ENCODE measurements around the gene RGCC. TPM values are rescaled to one million over a fixed set of nuclear protein-coding genes. Genes with fewer than 3 reads are reported as not detected.

The RGCC gene
- polyA plus RNA-seq, 2 of the 4 experiments (the other 2 are of a cell fraction) = 0.43 to 1.3 TPM

DNA sequence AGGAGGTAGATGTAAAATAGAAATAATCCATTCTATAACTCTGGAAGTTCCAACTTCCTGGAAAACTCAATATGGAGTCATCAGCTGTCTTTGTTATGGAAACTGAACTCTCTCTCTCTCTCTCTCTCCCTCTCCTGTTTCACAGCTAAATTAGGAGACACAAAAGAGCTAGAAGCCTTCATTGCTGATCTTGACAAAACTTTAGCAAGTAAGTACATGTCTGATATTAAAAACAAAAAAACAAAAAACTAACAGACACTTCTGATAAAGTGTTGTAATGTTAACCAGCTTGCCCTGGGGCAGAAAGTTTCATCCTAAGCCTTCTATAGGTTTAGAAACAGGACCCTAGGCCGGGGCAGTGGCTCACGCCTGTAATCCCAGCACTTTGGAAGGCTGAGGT is 11.3 kb downstream of the RGCC start:
- 68% methylated on average over 2 of the region's 2 CpGs for WGBS (ENCODE audit: missing lambda C conversion rate)
- Histone ChIP-seq H3K4me2 (no peak overlapping the region), H3K4me1 (no peaks in the 10 kb centered on the region), H3K27ac (no peak overlapping the region), H3K4me3 (no peak overlapping the region), H3K9me3 (no peaks in the 10 kb centered on the region)
- ATAC-seq = no peak
- POLR2A ChIA-PET = no interaction called here
- CTCF ChIA-PET = interaction anchor here (0.8 kb wide), 1 partner anchor 10 kb away, joined by 3 read pairs; no protein-coding TSS in a partner anchor
- no peak for DNase-seq (ENCODE audit: low read depth in 1 of 2, low spot score in 1 of 2)
- no peak for TF ChIP-seq FOSB (CRISPR knock-in tag; IDR thresholded peaks at IDR 0.05)
- TF ChIP-seq, protein P1, sequence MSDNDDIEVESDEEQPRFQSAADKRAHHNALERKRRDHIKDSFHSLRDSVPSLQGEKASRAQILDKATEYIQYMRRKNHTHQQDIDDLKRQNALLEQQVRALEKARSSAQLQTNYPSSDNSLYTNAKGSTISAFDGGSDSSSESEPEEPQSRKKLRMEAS (IDR thresholded peaks at IDR 0.05) = no peak
- no peak for TF ChIP-seq ZFP36 (IDR thresholded peaks at IDR 0.05; ENCODE audit: borderline replicate concordance, partially characterized antibody)
- no peak for TF ChIP-seq BHLHE40 (IDR thresholded peaks at IDR 0.05; ENCODE audit: low read depth, low read length)
- TF ChIP-seq NFE2L2 (conservative IDR thresholded peaks at IDR 0.05; ENCODE audit: low read length) = no peak
- no peak for TF ChIP-seq SREBF2 (IDR thresholded peaks at IDR 0.05)
- no peak for TF ChIP-seq NR3C1 (IDR thresholded peaks at IDR 0.05)
- no peak for TF ChIP-seq KDM1A (IDR thresholded peaks at IDR 0.05; ENCODE audit: low read depth)
- TF ChIP-seq KDM5A (IDR thresholded peaks at IDR 0.05) = no peak
- TF ChIP-seq TP53 (CRISPR knock-in tag; IDR thresholded peaks at IDR 0.05) = no peak
- TF ChIP-seq PHF8 (IDR thresholded peaks at IDR 0.05; ENCODE audit: borderline replicate concordance, low read depth) = no peak
- no peak for TF ChIP-seq SMC3 (IDR thresholded peaks at IDR 0.05)
- no peak for TF ChIP-seq ESRRA (IDR thresholded peaks at IDR 0.05; ENCODE audit: borderline replicate concordance, low read length)
- FAIRE-seq = no peak

DNA sequence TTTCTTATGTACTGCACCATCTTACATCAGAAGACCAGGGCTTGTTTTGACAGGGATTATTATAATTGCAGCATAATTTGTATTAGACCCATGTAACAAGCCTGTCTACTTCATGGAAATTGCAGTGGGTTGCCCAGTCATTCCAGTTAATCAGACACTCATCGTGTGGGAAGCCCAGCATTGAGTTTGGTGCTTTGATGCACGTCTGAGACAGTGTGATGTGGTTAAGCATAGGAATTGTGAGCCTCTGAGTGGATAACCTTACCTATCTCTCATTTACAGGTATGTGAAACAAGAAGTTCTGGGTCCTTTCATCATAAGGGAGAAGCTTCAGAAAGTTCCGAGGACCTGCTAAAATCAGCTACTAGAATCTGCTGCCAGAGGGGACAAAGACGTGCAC is 12.8 kb downstream of the RGCC start:
- H3K4me3 ChIP-seq = no peak overlapping the region
- no peak for TF ChIP-seq HOXA7 (CRISPR knock-in tag; IDR thresholded peaks at IDR 0.05)
- TF ChIP-seq SMC3 (IDR thresholded peaks at IDR 0.05) = no peak
- TF ChIP-seq BHLHE40 (IDR thresholded peaks at IDR 0.05; ENCODE audit: low read depth, low read length) = no peak
- TF ChIP-seq GATA3 (IDR thresholded peaks at IDR 0.05; ENCODE audit: borderline replicate concordance) = no peak
- no peak for TF ChIP-seq EHMT2 (IDR thresholded peaks at IDR 0.05; ENCODE audit: low read depth)
- no peak for TF ChIP-seq PHF8 (IDR thresholded peaks at IDR 0.05; ENCODE audit: borderline replicate concordance, low read depth)
- TF ChIP-seq MYC (IDR thresholded peaks at IDR 0.05; ENCODE audit: borderline replicate concordance, low read length) = no peak
- no peak for TF ChIP-seq FOSL2 (IDR thresholded peaks at IDR 0.05)
- TF ChIP-seq FOSL2 (CRISPR knock-in tag; IDR thresholded peaks at IDR 0.05) = no peak
- TF ChIP-seq, protein P2, sequence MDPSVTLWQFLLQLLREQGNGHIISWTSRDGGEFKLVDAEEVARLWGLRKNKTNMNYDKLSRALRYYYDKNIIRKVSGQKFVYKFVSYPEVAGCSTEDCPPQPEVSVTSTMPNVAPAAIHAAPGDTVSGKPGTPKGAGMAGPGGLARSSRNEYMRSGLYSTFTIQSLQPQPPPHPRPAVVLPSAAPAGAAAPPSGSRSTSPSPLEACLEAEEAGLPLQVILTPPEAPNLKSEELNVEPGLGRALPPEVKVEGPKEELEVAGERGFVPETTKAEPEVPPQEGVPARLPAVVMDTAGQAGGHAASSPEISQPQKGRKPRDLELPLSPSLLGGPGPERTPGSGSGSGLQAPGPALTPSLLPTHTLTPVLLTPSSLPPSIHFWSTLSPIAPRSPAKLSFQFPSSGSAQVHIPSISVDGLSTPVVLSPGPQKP (IDR thresholded peaks at IDR 0.05; ENCODE audit: low read depth, low read length) = no peak
- no peak for TF ChIP-seq CBX2 (IDR thresholded peaks at IDR 0.05; ENCODE audit: borderline replicate concordance, low read depth)
- TF ChIP-seq, protein P3, sequence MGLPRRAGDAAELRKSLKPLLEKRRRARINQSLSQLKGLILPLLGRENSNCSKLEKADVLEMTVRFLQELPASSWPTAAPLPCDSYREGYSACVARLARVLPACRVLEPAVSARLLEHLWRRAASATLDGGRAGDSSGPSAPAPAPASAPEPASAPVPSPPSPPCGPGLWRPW (IDR thresholded peaks at IDR 0.05) = no peak

DNA sequence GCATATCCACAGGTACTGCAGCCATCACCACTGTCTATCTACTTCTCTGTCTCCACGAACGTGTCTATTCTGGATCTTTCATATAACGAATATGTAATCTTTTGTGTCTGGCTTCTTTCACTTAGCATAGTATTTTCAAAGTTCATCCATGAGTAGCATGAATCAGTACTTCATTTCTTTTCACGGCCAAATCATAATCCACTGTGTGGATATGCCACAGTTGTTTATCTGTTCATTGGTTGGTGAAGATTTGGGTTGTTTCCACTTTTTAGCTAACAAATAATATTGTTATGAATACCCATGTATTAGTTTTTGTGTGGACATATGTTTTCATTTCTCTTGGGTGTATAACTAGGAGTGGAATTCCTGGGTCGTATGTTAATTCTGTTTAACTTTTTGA is 14.4 kb downstream of the RGCC start:
- H3K4me2 ChIP-seq = no peak overlapping the region
- TF ChIP-seq MAFK (IDR thresholded peaks at IDR 0.05; ENCODE audit: partially characterized antibody) (no peak), BHLHE40 (IDR thresholded peaks at IDR 0.05; ENCODE audit: low read depth, low read length) (no peak), SMC3 (IDR thresholded peaks at IDR 0.05) (no peak), ZNF302 (CRISPR knock-in tag; IDR thresholded peaks at IDR 0.05) (no peak), EHMT2 (IDR thresholded peaks at IDR 0.05; ENCODE audit: low read depth) (no peak), RNF2 (IDR thresholded peaks at IDR 0.05; ENCODE audit: borderline replicate concordance, low read depth) (no peak), POLR2AphosphoS2 (conservative IDR thresholded peaks at IDR 0.05; ENCODE audit: low read length) (no peak), RAD21 (conservative IDR thresholded peaks at IDR 0.05 in 1 of 2, IDR thresholded peaks at IDR 0.05 in 1 of 2) (no peak)
- TF ChIP-seq, protein P4, sequence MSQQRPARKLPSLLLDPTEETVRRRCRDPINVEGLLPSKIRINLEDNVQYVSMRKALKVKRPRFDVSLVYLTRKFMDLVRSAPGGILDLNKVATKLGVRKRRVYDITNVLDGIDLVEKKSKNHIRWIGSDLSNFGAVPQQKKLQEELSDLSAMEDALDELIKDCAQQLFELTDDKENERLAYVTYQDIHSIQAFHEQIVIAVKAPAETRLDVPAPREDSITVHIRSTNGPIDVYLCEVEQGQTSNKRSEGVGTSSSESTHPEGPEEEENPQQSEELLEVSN (IDR thresholded peaks at IDR 0.05; ENCODE audit: borderline replicate concordance, low read depth) = no peak
- TF ChIP-seq, protein P5, sequence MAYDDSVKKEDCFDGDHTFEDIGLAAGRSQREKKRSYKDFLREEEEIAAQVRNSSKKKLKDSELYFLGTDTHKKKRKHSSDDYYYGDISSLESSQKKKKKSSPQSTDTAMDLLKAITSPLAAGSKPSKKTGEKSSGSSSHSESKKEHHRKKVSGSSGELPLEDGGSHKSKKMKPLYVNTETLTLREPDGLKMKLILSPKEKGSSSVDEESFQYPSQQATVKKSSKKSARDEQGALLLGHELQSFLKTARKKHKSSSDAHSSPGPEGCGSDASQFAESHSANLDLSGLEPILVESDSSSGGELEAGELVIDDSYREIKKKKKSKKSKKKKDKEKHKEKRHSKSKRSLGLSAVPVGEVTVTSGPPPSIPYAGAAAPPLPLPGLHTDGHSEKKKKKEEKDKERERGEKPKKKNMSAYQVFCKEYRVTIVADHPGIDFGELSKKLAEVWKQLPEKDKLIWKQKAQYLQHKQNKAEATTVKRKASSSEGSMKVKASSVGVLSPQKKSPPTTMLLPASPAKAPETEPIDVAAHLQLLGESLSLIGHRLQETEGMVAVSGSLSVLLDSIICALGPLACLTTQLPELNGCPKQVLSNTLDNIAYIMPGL (CRISPR knock-in tag; IDR thresholded peaks at IDR 0.05; ENCODE audit: borderline replicate concordance) = no peak
- TF ChIP-seq, protein P6, sequence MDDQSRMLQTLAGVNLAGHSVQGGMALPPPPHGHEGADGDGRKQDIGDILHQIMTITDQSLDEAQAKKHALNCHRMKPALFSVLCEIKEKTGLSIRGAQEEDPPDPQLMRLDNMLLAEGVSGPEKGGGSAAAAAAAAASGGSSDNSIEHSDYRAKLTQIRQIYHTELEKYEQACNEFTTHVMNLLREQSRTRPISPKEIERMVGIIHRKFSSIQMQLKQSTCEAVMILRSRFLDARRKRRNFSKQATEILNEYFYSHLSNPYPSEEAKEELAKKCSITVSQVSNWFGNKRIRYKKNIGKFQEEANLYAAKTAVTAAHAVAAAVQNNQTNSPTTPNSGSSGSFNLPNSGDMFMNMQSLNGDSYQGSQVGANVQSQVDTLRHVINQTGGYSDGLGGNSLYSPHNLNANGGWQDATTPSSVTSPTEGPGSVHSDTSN (IDR thresholded peaks at IDR 0.05) = no peak
- CTCF ChIA-PET = no interaction called here
- no peak overlapping the region for H3K27ac ChIP-seq
- ATAC-seq (no peak), DNase-seq (ENCODE audit: low read depth in 1 of 2, low spot score in 1 of 2) (no peak), FAIRE-seq (no peak)
- H3K4me3 ChIP-seq = no peak overlapping the region
- POLR2A ChIA-PET = no interaction called here
- no peaks in the 10 kb centered on the region for H3K4me1 ChIP-seq
- H3K9me3 ChIP-seq = no peaks in the 10 kb centered on the region
- 83% methylated on average over 5 of the region's 5 CpGs for WGBS (ENCODE audit: missing lambda C conversion rate)

More for the DNA sequence above, 12.8 kb downstream of the RGCC start:
- H3K9me3 ChIP-seq = no peaks in the 10 kb centered on the region
- WGBS (ENCODE audit: missing lambda C conversion rate) = 68% methylated on average over 4 of the region's 4 CpGs
- ChIA-PET CTCF (interaction anchor here (1.5 kb wide), 1 partner anchor 10 kb away, joined by 3 read pairs; no protein-coding TSS in a partner anchor), POLR2A (no interaction called here)
- H3K4me1 ChIP-seq = no peaks in the 10 kb centered on the region
- FAIRE-seq (no peak), DNase-seq (ENCODE audit: low read depth in 1 of 2, low spot score in 1 of 2) (no peak), ATAC-seq (no peak)
- H3K4me2 ChIP-seq = no peak overlapping the region
- H3K27ac ChIP-seq = no peak overlapping the region
